Stimulated activated CD4-positive, alpha-beta T cell treated with anti-CD3 and anti-CD28 coated beads, Interleukin-2, amount 100 ng/mL, for 48 hours (primary cell): ENCODE measurements around the gene COMMD4.

Experiments used
- DNase-seq, 2 donors: peaks; one replicate each; pipeline ENCODE4 v3.0.0-alpha.2; 2020

The COMMD4 gene

GRCh38 chr15:75357976-75358673 is 22.3 kb downstream of the COMMD4 start:
- no peak for DNase-seq

- DNase-seq = no peak
Measured at GRCh38 chr15:75358771-75359536, 23.1 kb downstream of the COMMD4 start.

- no peak for DNase-seq
Measured at GRCh38 chr15:75359537-75360250, 23.8 kb downstream of the COMMD4 start.

- DNase-seq = no peak
Measured at GRCh38 chr15:75360391-75360790, 24.5 kb downstream of the COMMD4 start.

GRCh38 chr15:75360856-75361255 is 25.0 kb downstream of the COMMD4 start:
- DNase-seq = no peak

- DNase-seq = no peak
Measured at GRCh38 chr15:75361361-75361988, 25.6 kb downstream of the COMMD4 start.

GRCh38 chr15:75361989-75362641 is 26.3 kb downstream of the COMMD4 start:
- DNase-seq = no peak

GRCh38 chr15:75362642-75363249 is 26.9 kb downstream of the COMMD4 start:
- no peak for DNase-seq

GRCh38 chr15:75363786-75364185 is 27.9 kb downstream of the COMMD4 start:
- DNase-seq = no peak

- no peak for DNase-seq
Measured at GRCh38 chr15:75364881-75365280, 29.0 kb downstream of the COMMD4 start.

GRCh38 chr15:75366163-75366562 is 30.3 kb downstream of the COMMD4 start:
- no peak for DNase-seq

GRCh38 chr15:75367006-75367405 is 31.1 kb downstream of the COMMD4 start:
- DNase-seq = no peak

GRCh38 chr15:75367406-75367912 is 31.6 kb downstream of the COMMD4 start:
- DNase-seq = no peak

- DNase-seq = peak; percentile 91 to 92
Measured at GRCh38 chr15:75367913-75368688, 32.2 kb downstream of the COMMD4 start, which contains the start of gene MAN2C1. TSS of gene MAN2C1 (minus strand) at chr15:75368607. CDS start at chr15:75368583, 24 bp downstream.

GRCh38 chr15:75368689-75369239 is 32.9 kb downstream of the COMMD4 start:
- no peak for DNase-seq

GRCh38 chr15:75369897-75370581 is 34.2 kb downstream of the COMMD4 start:
- DNase-seq = no peak

GRCh38 chr15:75371486-75371885 is 35.6 kb downstream of the COMMD4 start:
- no peak for DNase-seq

- DNase-seq = no peak
Measured at GRCh38 chr15:75371901-75372688, 36.2 kb downstream of the COMMD4 start.

- no peak for DNase-seq
Measured at GRCh38 chr15:75380773-75381172, 44.9 kb downstream of the COMMD4 start.
